NCI-H146 treated with DMSO at 0.1 percent for 48 hours (cell line): ENCODE measurements around the gene IL1F10.

ENCODE experiments used
- DNase-seq: peaks from one replicate; lab custom pipeline; 2025; ENCODE audit not compliant: unreplicated experiment; lab: John Stamatoyannopoulos, UW

Gene IL1F10

DNA sequence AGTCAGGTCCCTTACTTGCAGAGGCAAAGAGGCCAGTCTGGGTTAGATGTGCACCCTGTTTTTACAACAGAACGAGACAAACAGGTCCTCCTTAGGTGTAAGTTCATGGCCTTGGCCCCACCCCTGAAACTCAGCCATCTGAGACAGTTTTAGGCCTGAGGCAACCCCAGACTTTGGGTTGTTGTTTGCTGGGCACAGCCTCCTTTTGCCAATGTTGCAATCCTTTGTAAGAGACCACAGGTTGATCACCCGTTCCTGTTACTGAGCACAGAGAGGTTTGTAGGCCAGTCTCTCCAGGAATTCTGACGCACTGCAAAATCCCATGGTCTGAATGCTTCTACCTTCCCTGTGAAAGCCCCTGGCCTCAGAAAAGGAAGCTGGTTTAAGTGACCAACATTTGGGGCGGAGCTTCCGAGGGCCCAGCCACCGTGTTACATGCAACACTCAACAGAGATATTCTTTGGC lies 44.1 kb downstream of the IL1F10 start:
- DNase-seq, result no peak

DNA sequence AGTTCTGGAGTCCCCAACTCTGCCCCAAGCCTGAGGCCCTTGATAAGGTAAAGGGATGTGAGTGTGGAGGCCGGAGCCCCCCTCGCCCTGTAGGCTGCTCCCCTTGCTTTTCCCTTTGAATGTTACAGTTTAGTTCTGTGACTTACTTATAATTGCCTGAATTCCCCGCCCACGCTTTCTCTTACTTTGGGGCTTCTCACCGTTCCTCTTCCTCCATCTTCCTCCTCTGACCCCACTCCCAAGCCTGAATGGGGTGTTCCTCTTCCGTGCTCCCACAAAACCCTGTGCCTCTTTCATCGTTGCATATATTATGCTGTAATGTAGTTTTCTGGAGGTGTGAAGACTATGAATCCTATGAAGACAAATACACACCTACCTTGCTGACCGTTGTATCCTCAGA lies 44.7 kb downstream of the IL1F10 start:
- no peak for DNase-seq

DNA sequence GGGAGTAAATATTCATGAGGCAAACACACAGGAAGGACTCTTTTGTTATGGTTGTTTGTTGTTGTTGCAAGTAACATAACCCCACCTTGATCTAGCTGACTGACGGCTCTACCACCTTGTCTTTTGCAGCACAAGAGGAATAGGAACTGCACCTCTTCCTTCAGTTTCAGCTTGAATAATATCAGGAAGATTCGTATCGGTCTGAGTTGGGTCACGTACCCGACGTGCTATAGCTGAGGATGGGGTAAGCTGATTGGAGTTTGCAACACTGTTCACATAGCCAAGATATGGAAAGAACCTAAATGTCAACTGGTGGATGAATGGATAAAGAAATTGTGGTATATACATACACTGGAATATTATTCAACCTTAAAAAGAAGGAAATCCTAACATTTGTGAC lies 45.1 kb downstream of the IL1F10 start:
- DNase-seq, result no peak

DNA sequence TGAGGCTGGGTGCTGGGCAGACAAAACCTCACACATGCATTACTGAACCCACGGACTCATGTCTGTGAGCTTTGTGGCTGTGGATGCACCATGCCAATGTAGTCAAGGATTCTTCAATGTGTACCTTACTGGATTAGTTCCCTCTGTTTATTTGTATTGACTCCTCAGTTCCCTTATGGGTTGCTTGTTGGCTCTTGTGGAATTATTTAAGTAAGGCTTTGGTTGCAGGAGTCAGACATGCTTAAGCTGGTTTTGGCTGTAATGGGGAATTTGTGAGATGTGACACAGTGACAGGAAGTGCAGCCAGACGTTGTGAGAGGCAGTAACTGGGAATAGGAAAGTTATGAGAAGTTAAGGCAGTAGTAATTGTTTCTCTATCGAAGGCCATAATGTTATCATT lies 46.0 kb downstream of the IL1F10 start:
- no peak for DNase-seq

DNA sequence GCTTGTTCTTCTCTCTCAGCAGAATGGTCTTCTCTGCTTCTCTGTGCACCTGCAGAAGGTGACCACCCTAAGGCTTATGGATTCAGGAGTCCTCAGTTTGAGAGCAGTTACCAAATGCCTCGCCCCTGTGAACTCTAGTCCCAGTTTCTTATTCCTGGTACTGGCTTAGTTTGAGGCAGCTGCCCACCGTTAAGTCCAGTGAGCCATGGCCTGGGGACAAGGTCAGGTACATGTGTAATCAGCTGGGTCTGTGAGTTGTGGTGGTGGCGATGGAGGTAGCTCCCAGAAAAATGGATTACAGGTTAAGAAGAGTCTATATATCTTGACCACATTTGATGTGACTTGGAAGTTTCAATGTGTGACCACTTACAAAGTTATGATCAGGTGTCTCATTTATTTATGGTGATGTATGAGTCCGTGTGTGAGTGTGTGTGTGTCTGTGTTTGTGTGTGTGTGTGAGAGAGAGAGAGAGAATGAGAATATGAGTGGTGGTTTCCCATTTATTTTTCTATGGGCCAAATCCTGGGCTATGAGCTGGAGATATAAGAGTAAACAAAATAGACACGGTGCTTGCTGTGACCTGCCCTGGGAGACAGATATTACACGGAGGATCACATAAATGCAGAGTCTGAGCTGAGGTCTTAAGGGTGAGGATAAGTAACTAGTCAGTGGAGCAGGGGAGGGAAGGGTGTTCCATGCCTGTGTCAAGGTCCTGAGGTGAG lies 46.6 kb downstream of the IL1F10 start:
- DNase-seq, result no peak

DNA sequence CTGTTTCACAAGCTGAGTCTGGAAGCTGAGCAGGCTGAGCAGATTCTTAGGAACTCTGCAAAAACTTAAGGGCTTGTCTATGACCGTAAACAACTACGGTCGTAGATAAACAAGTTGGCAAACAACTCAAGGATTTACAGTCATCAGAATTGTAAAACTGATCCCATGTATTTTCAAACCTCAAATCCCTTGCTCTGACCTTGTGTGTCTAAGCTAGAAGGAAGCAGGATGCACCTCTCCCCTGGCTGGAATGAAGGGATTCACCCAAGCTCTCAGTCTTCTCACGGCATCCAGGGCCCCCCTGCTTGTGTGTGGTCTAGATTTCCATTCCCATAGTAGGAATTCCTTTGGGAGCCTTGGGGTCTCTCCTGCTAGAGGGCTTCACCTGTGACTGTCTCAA lies 47.2 kb downstream of the IL1F10 start:
- no peak for DNase-seq

DNA sequence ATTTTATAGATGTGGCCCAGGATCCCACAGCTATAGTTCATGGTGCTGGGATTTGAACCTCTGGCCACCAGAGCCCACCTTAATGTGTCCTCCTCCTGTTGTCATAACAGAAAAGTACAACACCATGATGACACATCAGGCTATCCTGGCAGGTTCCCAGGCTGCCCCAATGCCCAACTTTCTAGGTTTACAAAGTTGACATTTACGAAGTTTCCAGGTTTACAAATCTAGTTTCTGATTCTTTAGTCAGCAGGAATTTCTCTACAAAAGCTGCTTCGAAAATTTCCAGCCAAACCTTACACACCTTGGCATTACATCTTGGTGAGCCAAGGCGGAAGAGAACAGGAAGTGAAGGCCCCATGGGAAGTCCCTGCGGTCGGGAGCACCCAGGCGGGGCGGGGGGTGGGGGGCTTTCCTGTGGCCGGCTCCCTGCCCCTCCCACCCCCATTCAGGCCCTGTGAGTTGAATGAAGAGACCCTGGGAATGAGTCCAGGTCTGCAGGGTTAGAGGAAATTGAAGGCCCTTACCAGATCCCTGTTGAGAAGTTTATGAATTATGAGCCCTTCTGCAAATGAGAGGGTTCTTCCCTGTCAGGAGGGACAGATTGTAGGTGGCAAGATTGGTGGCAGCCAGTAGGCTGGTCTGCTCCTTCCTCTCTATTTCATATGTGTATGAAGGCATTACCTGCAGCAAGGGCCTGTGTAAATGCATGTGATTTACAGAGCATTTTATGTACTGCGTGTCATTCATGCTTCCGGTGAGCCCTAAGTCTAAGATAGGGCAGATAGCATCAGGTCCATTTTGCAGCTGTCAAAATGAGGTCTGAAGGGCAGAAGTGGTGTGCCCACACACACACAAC lies 48.6 kb downstream of the IL1F10 start:
- no peak for DNase-seq

DNA sequence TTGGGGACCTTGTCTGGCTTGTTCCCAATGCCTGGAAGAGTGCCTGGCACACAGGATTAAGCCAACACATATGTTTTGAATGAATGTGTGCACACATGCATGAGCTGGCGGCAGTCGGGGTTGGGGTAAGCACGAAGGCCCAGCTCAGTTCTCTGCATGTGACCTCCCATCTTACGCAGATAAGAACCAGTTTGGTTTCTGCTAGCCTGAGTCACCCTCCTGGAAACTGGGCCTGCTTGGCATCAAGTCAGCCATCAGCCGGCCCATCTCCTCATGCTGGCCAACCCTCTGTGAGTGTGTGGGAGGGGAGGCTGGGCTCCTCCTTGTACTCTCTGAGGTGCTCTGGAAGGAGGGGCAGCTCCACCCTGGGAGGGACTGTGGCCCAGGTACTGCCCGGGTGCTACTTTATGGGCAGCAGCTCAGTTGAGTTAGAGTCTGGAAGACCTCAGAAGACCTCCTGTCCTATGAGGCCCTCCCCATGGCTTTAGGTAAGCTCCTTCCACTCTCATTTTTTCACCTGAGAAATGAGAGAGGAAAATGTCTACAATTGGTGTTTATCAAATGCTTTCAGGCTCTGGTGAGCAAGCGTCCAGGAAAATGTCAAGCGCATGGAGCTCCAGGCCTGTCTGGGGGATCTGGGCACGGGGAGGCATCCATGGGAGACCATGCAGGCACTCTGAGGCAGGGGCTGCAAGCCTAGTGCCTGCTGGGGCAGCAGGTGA lies 49.9 kb downstream of the IL1F10 start:
- no peak for DNase-seq

DNA sequence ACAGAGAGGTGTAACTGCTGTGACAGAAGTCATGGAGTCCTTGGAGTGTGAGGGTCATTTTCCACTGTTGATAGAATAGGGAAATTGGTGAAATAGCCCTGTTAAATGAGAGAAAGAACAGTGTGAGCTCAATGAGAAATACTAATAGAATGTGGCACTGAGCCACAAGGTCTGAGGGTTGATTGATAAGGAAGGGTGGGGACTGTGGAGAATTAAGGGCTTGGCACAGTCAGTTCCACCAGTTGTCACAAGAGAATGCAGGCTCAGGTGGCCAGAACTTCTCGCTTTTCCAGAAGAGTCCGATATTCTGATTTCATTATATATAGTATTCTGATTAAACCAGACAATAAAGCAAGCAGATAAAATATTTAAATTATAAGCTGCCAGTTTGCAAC lies 50.5 kb downstream of the IL1F10 start:
- DNase-seq, result no peak

DNA sequence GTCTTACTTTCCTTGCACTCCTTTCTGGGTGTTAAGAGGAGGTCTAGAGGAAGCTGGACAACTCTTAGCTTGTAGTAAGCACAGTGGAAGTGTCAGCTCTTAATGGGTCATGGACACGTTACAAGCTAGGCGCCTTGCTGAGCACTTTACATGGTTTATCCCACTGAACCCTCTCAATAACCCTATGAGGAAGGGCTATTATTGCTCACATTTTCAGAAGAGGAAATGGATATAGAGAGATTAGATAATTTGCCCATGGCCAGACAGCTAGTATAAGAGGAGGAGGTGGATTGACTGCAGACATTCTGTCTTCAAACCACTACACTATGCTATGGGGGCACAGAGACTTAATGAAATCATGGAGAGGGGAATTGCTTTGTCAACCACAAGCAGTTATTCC lies 51.3 kb downstream of the IL1F10 start:
- DNase-seq, result no peak

DNA sequence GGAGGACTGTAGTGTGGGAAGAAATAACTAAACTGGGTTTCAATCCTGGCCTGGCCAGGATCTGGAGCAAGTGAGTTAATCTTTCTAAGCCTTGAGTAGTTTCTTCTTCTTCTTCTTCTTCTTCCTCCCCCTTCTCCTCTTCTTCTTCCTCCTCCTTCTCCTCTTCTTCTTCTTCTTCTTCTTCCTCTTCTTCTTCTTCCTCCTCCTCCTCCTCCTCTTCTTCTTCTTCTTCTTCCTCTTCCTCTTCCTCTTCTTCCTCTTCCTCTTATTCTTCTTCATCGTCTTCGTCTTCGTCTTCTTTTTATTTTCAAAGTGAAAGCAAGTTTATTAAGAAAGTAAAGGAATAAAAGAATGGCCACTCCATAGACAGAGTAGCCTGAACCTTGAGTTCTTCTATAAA lies 53.1 kb downstream of the IL1F10 start:
- no peak for DNase-seq

DNA sequence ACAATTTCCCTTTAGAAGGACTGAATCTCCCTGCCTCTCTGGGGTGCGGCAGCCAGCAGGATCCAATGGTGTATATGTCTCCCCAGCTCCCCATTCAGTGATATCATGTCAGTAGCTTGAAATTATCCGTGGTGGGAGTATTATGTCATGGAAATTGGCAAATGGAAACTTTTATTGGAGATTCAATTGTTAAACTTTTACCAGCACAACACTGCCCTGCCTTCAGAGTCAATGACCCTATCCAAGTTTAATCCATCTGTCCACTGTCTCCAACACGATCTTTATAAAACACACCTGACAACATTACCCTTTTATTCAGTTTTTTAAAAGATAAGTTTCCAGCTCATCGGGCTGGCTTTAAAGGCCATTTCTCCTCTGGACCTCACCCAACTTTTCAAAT lies 54.6 kb downstream of the IL1F10 start:
- DNase-seq, result no peak

DNA sequence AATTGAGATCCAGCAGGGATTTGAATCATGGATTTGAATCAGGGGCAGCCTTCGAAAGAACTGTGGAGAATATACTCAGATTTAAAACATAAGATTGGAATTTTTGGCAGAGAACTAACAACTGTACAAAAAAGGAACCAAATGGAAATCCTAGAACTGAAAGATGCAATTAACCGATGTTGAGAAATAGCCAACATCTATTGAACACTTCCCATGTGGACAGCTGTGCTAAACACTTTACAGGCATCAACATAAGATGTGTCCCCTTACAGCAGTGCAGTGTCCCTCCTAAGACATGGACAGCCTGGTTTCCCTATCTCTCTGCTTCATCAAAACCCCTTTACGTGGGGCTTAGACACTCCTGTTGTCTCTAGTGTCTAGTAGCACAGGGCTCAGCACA lies 56.0 kb downstream of the IL1F10 start:
- DNase-seq, result no peak

DNA sequence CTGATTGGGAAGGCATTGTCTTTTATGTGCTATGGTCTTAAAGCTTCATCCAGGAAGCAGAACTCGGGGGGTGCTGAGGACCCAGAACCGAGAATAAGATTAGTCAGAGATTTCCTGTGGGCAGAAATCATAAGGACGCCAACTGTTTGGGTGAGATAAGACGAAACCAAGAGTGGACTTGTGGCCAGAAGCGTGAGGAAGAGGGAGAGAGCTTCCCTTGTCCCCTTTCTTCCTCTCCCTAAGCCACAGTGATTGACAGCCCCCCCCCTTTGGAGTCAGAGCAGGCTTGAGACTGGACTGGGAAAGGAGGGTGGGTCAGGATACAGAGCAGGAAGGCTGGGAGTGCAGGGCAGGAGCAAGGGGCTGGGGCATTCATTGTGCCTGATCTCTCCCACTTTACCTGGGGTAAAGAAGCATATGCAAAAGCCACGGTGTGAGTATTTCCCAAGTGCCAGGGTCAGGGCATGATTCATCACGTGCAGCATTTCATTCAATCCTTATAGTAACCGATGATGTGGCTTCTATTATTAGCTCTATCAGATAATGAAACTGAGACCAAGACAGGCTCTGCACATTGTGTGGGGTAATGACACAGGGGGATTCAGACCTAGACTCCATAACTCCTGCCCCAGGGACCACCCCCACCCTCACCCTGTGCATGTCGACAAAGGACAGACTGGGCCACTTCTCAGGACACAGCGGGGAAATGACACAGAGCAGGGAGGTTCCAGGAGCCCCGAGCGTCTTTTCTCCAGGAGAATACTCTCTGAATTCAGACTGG lies 56.6 kb downstream of the IL1F10 start:
- DNase-seq, result no peak
